K562 (cell line): ENCODE measurements around the gene RBM26. TPM values are rescaled to one million over a fixed set of nuclear protein-coding genes. Genes with fewer than 3 reads are reported as not detected.

Source experiments
- ATAC-seq: fragments of 200-7000 bp; cut with Tn5 transposase; 3 replicates; pipeline ENCODE4 v1.9.1; 2020; ENCODE audit warnings: moderate library complexity
- BruUV-seq: library from RNA; stranded (reverse); fragments of 400-500 nt; replicated peaks from 2 replicates; lab custom pipeline; 2021; lab: Mats Ljungman, UMichigan
- CTCF ChIA-PET: fragments of 300-600 bp; formaldehyde crosslinking; extraction: SDS; loops from one replicate; lab custom pipeline; 2021; ENCODE audit warnings: low intra/inter-chr PET ratio; lab: Yijun Ruan, JAX
- POLR2A ChIA-PET: fragments of 300-600, 350-650 bp; sonication (Branson Sonifier 250); formaldehyde crosslinking; extraction: SDS; loops from one replicate; lab custom pipeline; 2021; ENCODE audit warnings: antibody characterized with exemption, inconsistent platforms; lab: Yijun Ruan, JAX
- DNase-seq, 4 experiments: peaks; one replicate each; pipeline versions ENCODE4 v3.0.0 to v3.0.0-alpha.2; 2011 to 2018; ENCODE audit warnings: low spot score in 3 of 4, mixed read lengths in 3 of 4; ENCODE audit errors: extremely low read depth in 1 of 4
- FAIRE-seq: peaks from 2 replicates; lab custom pipeline; 2011; peaks lifted over from hg19 to GRCh38; lab: Jason Lieb, UNC
- H2AFZ ChIP-seq: 2 replicates; pipeline ENCODE4 v1.6.0; 2011; ENCODE audit warnings: low read depth, low read length, control low read depth, inconsistent platforms
- H3K27ac ChIP-seq: fragments of 200-600 bp; 3 replicates; pipeline ENCODE4 v1.8.0; 2011; ENCODE audit warnings: low read depth, mild to moderate bottlenecking, control low read depth, inconsistent platforms, low read length, moderate library complexity, mixed read lengths; ENCODE audit errors: extremely low read depth
- H3K27me3 ChIP-seq, 2 experiments: fragments of 300-600 bp in 1 of 2; 2 replicates in 1 of 2; 3 replicates in 1 of 2; pipeline versions ENCODE4 v1.6.0 to v1.8.0; 2011; ENCODE audit warnings: inconsistent platforms in 2 of 2, low read length in 2 of 2, mild to moderate bottlenecking in 1 of 2, mixed read lengths in 1 of 2, moderate library complexity in 1 of 2; ENCODE audit not compliant: control insufficient read depth in 2 of 2, insufficient read depth in 2 of 2
- H3K36me3 ChIP-seq: fragments of 300-600 bp; 3 replicates; pipeline ENCODE4 v1.8.0; 2011; ENCODE audit warnings: mild to moderate bottlenecking, low read length, inconsistent platforms; ENCODE audit not compliant: control insufficient read depth, insufficient read depth
- H3K4me1 ChIP-seq, 2 experiments: fragments of 200-600 bp in 1 of 2; replicated peaks in 1 of 2; 2 replicates in 1 of 2; 3 replicates in 1 of 2; pipeline versions ENCODE4 v1.5.1 to v1.8.0; 2011; ENCODE audit warnings: inconsistent platforms in 2 of 2, low read length in 2 of 2, mild to moderate bottlenecking in 1 of 2, mixed read lengths in 1 of 2, moderate library complexity in 1 of 2; ENCODE audit not compliant: control insufficient read depth in 2 of 2, insufficient read depth in 2 of 2
- H3K4me2 ChIP-seq: 2 replicates; pipeline ENCODE4 v1.6.1; 2011; ENCODE audit warnings: low read length, control low read depth, inconsistent platforms, mixed read lengths; ENCODE audit not compliant: insufficient read depth
- H3K4me3 ChIP-seq: fragments of 200-600 bp; sonication (generic), shearing (Covaris generic); 2 replicates; pipeline ENCODE4 v1.5.1; 2016; ENCODE audit warnings: control low read depth, inconsistent platforms
- H3K79me2 ChIP-seq: fragments of 200-600 bp; 3 replicates; pipeline ENCODE4 v1.8.0; 2011; ENCODE audit warnings: low read length, inconsistent platforms; ENCODE audit not compliant: control insufficient read depth, insufficient read depth
- H3K9ac ChIP-seq, 2 experiments: 2 replicates each; pipeline versions ENCODE4 v1.6.0 to v1.6.1; 2011; ENCODE audit warnings: low read depth in 2 of 2, low read length in 2 of 2, control low read depth in 1 of 2, inconsistent platforms in 1 of 2, mild to moderate bottlenecking in 1 of 2, mixed read lengths in 1 of 2; ENCODE audit not compliant: insufficient read depth in 1 of 2
- H3K9me1 ChIP-seq: one replicate; pipeline ENCODE4 v1.6.0; 2011; ENCODE audit warnings: inconsistent platforms, mild to moderate bottlenecking, low read length, moderate library complexity; ENCODE audit not compliant: control insufficient read depth, insufficient read depth
- H3K9me3 ChIP-seq: replicated peaks from 2 replicates; pipeline ENCODE4 v1.5.1; 2011; ENCODE audit warnings: low read depth, low read length, inconsistent platforms; ENCODE audit not compliant: control insufficient read depth, insufficient read depth
- H4K20me1 ChIP-seq: replicated peaks from 2 replicates; pipeline ENCODE4 v1.6.1; 2011; ENCODE audit warnings: low read length, inconsistent platforms, mixed read lengths; ENCODE audit not compliant: control insufficient read depth, insufficient read depth
- C11orf30 ChIP-seq: fragments of 450-650 bp; IDR thresholded peaks from 2 replicates; pipeline ENCODE4 v1.6.1; 2016; ENCODE audit warnings: low read depth, mild to moderate bottlenecking
- HDAC6 ChIP-seq: IDR thresholded peaks from 2 replicates; pipeline ENCODE4 v1.6.1; 2012; ENCODE audit warnings: low read depth, mild to moderate bottlenecking, control low read depth, inconsistent platforms, low read length, moderate library complexity
- HLTF ChIP-seq: fragments of 450-650 bp; IDR thresholded peaks from 2 replicates; pipeline ENCODE4 v1.6.1; 2016
- JUNB ChIP-seq: fragments of 450-650 bp; formaldehyde crosslinking; conservative IDR thresholded peaks from 2 replicates; pipeline ENCODE4 v1.4.0; 2020; ENCODE audit warnings: mild to moderate bottlenecking
- NCOA6 ChIP-seq: fragments of 450-650 bp; IDR thresholded peaks from 2 replicates; pipeline ENCODE4 v1.6.1; 2017; ENCODE audit warnings: mild to moderate bottlenecking
- NCOR1 ChIP-seq: fragments of 450-650 bp; IDR thresholded peaks from 2 replicates; pipeline ENCODE4 v1.6.1; 2016; ENCODE audit warnings: mild to moderate bottlenecking, moderate library complexity
- NFATC3 ChIP-seq: fragments of 450-650 bp; IDR thresholded peaks from 2 replicates; pipeline ENCODE4 v1.6.1; 2017; ENCODE audit warnings: mild to moderate bottlenecking
- NR2F6 ChIP-seq: fragments of 450-650 bp; formaldehyde crosslinking; IDR thresholded peaks from 2 replicates; pipeline ENCODE4 v1.4.0; 2020; ENCODE audit warnings: mild to moderate bottlenecking
- POLR2AphosphoS5 ChIP-seq: IDR thresholded peaks from 2 replicates; pipeline ENCODE4 v1.6.1; 2011; ENCODE audit warnings: mild to moderate bottlenecking, low read depth, low read length, moderate library complexity; ENCODE audit not compliant: control insufficient read depth, insufficient read depth
- RNF219 ChIP-seq: fragments of 250-450 bp; sonication (Bioruptor Pico); IDR thresholded peaks from 2 replicates; pipeline ENCODE4 v1.5.0; 2022; ENCODE audit warnings: mild to moderate bottlenecking
- WGBS: fragments of 100-300 bp; shearing (Covaris generic); methylation state at CpG from one replicate; pipeline ENCODE4 v1.1.6; 2016; ENCODE audit warnings: low coverage, mixed read lengths; ENCODE audit not compliant: insufficient coverage; ENCODE audit errors: missing lambda C conversion rate; 5-methylcytosine and 5-hydroxymethylcytosine counted together
- in situ Hi-C: fragments of 300-500 bp; cut with MboI; formaldehyde crosslinking; loops from 4 replicates; pipeline ENCODE4 v1.15.0; 2018; ENCODE audit warnings: inconsistent platforms, mixed read lengths
- intact Hi-C: fragments of 100-400 bp; cut with micrococcal nuclease; formaldehyde crosslinking; loops from 2 replicates; pipeline ENCODE4 v1.14.2; 2022
- polyA plus RNA-seq, 8 experiments: library from polyadenylated mRNA; depleted of rRNA in 4 of 8; stranded (reverse) in 5 of 8; unstranded in 3 of 8; fragments of >200 nt; fragmentation: Nextera tagmentation in 2 of 8; fragmentation: Illumina TruSeq in 1 of 8; extraction: Ambion mirVana in 2 of 8; extraction: Trizol in 1 of 8; gene quantifications; 2 replicates each; pipeline versions ENCODE4 v1.2.1 to v1.2.3, GENCODE V29; 2011 to 2014; ENCODE audit warnings: inconsistent platforms in 1 of 8, missing spikeins in 1 of 8
- total RNA-seq, 7 experiments: library from RNA; depleted of rRNA in 6 of 7; stranded (reverse); fragments of >200 nt in 6 of 7; fragmentation: Illumina TruSeq in 2 of 7; extraction: Trizol in 2 of 7; gene quantifications; 2 replicates each; pipeline versions ENCODE4 v1.2.1 to v1.2.3, GENCODE V29; 2011 to 2021; ENCODE audit warnings: low replicate concordance in 1 of 7
- TF ChIP-seq, protein P1 (sequence below): fragments of 250-450 bp; sonication (Bioruptor Pico); IDR thresholded peaks from 2 replicates; pipeline ENCODE4 v1.4.0; 2020; ENCODE audit warnings: mild to moderate bottlenecking, moderate library complexity

The RBM26 gene
- total and polyA plus RNA-seq, 9 of the 15 experiments (the other 6 are each of a cell fraction or from before 2014, with no cell fraction given): 10.0 to 42.4 (median 26.4) TPM

DNA sequence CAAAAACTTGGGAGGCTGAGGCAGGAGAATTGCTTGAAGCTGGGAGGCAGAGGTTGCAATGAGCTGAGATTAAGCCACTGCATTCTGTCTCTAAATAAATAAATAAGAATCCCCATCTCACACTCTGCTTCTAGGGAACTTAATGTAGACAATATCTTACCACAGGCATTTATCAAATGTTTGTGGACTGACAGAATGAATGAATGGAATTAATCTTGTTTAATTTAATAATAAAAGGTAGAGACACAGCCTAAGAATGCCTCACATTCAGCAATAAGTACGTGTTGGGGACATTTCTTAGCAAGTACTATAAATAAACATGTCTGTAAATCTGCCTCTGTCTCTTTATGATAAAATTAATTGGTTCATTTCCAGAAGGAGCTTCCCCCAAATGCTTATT, 36.2 kb upstream of the RBM26 start:
- no peaks in the 10 kb centered on the region for H3K9me3 ChIP-seq
- H3K27ac ChIP-seq: no peak overlapping the region
- no peaks in the 10 kb centered on the region for H4K20me1 ChIP-seq
- WGBS: 8% methylated on average over 1 of the region's 1 CpG
- BruUV-seq: no TSS peak
- in situ Hi-C loops: loop anchor here (25.0 kb wide), 1 partner anchor 895 kb away; the partner anchor contains the start of gene SPRY2
- no peak for TF ChIP-seq HDAC6
- TF ChIP-seq JUNB (CRISPR knock-in tag): no peak
- TF ChIP-seq NFATC3: no peak
- no peak for TF ChIP-seq HLTF
- TF ChIP-seq, all 486 proteins: peak for 0
- Histone ChIP-seq H3K4me1 (no peaks in the 10 kb centered on the region; a peak in 1 of 5 replicates), H3K9me1 (no peaks in the 10 kb centered on the region), H2AFZ (no peak overlapping the region), H3K79me2 (no peaks in the 10 kb centered on the region), H3K9ac (no peak overlapping the region), H3K4me3 (no peak overlapping the region), H3K36me3 (no peaks in the 10 kb centered on the region), H3K27me3 (no peaks in the 10 kb centered on the region), H3K4me2 (no peak overlapping the region)
- ATAC-seq (no peak), FAIRE-seq (no peak), DNase-seq (no peak)
- ChIA-PET CTCF (no interaction called here), POLR2A (interaction anchor here (0.6 kb wide), 1 partner anchor 11 kb away, joined by 4 read pairs; no protein-coding TSS in a partner anchor)
- intact Hi-C loops: no loop called here

- H3K27me3 ChIP-seq: no peaks in the 10 kb centered on the region
- H3K9me3 ChIP-seq: no peaks in the 10 kb centered on the region
- no peak overlapping the region for H3K4me2 ChIP-seq
- ChIA-PET POLR2A (interaction anchor here (1.3 kb wide), 1 partner anchor 10 kb away, joined by 3 read pairs; no protein-coding TSS in a partner anchor), CTCF (no interaction called here)
- 18% methylated on average over 5 of the region's 5 CpGs for WGBS
- 0 out of 2 replicates have a peak overlapping the region, but pooled peaks have one; percentile 44 for H2AFZ ChIP-seq
- no peaks in the 10 kb centered on the region for H3K79me2 ChIP-seq
- no peak for DNase-seq
- BruUV-seq: no TSS peak
- in situ Hi-C loops: loop anchor here (25.0 kb wide), 1 partner anchor 896 kb away; the partner anchor contains the start of gene SPRY2
- no peak overlapping the region for H3K27ac ChIP-seq
- no peaks in the 10 kb centered on the region for H3K9me1 ChIP-seq
- H4K20me1 ChIP-seq: no peaks in the 10 kb centered on the region
- H3K9ac ChIP-seq: no peak overlapping the region
- FAIRE-seq: no peak
- ATAC-seq: no peak
- no peaks in the 10 kb centered on the region for H3K36me3 ChIP-seq
- no peaks in the 10 kb centered on the region; a peak in 1 of 5 replicates for H3K4me1 ChIP-seq
- H3K4me3 ChIP-seq: no peak overlapping the region
- intact Hi-C loops: no loop called here
- no peak for TF ChIP-seq NCOR1
- TF ChIP-seq, protein P1, sequence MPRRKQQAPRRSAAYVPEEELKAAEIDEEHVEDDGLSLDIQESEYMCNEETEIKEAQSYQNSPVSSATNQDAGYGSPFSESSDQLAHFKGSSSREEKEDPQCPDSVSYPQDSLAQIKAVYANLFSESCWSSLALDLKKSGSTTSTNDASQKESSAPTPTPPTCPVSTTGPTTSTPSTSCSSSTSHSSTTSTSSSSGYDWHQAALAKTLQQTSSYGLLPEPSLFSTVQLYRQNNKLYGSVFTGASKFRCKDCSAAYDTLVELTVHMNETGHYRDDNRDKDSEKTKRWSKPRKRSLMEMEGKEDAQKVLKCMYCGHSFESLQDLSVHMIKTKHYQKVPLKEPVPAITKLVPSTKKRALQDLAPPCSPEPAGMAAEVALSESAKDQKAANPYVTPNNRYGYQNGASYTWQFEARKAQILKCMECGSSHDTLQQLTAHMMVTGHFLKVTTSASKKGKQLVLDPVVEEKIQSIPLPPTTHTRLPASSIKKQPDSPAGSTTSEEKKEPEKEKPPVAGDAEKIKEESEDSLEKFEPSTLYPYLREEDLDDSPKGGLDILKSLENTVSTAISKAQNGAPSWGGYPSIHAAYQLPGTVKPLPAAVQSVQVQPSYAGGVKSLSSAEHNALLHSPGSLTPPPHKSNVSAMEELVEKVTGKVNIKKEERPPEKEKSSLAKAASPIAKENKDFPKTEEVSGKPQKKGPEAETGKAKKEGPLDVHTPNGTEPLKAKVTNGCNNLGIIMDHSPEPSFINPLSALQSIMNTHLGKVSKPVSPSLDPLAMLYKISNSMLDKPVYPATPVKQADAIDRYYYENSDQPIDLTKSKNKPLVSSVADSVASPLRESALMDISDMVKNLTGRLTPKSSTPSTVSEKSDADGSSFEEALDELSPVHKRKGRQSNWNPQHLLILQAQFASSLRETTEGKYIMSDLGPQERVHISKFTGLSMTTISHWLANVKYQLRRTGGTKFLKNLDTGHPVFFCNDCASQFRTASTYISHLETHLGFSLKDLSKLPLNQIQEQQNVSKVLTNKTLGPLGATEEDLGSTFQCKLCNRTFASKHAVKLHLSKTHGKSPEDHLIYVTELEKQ (CRISPR knock-in tag): no peak
- no peak for TF ChIP-seq C11orf30
- no peak for TF ChIP-seq POLR2AphosphoS5
- no peak for TF ChIP-seq RNF219 (CRISPR knock-in tag)
- TF ChIP-seq NCOA6: no peak
- no peak for TF ChIP-seq NR2F6 (CRISPR knock-in tag)
These were observed 35.0 kb upstream of the RBM26 start for GRCh38 chr13:79440958-79441528.
